SIG-M5 treated with dmso at 0.1 percent for 504 hours (cell line): Measurements from ENCODE around the gene CAMK2B.

ENCODE experiments used
- DNase-seq: peaks from one replicate; lab custom pipeline; 2025; ENCODE audit not compliant: unreplicated experiment; lab: John Stamatoyannopoulos, UW

CAMK2B gene

GRCh38 chr7:44275957-44276570 is 49.3 kb downstream of the CAMK2B start:
- DNase-seq, result no peak

DNA sequence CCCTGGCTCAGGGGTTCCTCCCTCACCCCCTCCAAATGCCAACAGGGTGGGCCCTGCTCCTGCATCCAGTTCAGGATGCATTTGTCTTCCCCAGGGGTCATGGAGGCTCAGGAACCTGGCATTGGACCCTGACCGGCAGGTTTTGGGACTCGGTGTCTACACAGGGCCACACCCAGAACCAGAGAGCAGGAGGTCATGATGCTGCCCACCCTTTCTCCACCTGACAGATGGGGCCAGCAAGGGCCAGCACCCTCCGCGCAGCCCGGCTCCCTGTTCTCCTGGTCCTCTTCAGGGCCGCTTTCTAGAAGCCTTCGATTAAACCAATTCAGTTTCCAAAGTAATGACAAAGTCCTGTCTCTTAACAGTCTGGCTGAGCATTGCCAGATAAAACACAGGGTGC is 50.2 kb downstream of the CAMK2B start:
- DNase-seq, result no peak

DNA sequence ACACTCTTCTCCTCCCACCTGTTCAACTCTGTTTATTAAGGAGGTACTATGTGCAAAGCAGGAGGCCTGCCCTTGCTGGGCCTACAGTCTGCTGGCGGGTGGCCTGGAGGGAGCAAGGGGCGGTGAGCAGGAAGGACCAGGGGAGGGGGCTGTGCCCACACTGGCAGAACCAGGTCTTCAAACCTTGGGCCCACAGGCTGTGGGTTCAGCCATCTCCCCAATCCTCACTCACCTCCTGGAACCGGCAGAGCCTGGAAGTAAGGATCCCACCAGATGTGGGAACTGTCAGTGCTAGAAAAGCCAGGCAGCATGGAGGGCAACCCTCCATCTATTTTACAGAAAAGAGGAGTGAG is 50.8 kb downstream of the CAMK2B start:
- no peak for DNase-seq

GRCh38 chr7:44273681-44274622 is 51.4 kb downstream of the CAMK2B start:
- no peak for DNase-seq

DNA sequence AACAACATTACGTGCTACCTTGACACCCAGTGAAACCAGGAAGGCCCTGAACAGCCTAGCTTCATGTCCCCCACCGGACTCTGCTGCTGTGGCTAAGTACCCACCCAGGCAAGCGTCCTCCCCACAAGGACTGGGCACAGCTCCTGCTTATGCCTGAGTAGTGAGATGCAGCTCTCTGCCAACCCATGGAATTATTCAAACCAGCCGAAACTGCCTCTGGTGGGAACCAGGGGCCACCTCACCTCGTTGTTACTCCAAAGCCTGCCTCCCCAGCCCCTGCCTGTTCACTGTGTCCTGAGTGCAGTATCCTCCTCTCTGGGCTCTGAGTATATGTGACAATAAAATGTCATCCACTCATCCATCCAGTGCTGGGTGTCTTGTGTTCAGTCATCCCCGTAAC is 52.4 kb downstream of the CAMK2B start:
- no peak for DNase-seq

- DNase-seq, result no peak
Measured at GRCh38 chr7:44272456-44272855, 52.9 kb downstream of the CAMK2B start.

DNA sequence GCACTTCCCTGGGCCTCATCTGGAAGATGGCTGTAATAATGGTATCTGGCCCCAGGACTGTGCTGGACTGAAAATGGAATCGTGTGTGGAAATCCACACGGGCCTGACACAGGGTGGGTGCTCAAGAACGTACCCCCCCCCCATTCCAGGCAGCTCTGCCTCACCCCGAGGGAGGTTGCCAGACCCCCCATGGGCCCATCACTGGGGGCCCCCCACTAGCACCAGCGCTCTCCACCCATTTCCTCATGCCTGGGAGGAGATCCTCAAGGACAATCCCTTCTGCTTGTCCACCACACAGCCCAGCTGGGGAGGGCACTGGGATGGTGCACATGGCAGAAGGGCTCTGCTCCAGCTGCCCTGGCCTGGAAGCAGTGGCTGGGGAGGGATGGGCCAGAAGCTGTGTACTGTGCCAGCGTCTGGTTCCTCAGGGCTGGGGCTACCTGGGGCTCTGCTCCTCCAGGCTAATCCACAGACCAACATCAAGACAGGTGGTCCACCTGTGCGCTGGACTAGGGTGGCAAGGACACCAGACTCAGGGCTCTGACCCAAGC is 55.4 kb downstream of the CAMK2B start:
- DNase-seq, result no peak

DNA sequence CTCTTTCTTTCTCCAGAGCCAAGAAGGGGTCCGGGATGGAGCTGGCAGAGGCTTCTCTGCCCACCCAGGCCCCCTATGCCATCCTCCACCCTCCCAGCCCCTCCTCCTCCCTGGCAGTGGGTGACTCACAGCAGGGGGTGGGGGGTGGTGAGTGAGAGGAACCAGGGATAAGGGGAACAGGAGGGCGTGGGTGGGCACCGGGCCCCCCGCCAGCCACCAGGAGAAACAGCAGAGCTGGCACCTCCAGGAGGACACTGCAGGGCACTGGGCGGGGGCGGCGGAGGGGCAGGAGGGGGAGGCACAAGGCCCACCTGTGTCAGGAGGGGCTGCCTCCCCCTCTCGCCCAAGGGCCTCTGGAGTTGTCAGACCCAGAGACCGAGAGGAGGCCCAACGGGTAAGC is 56.0 kb downstream of the CAMK2B start:
- DNase-seq, result no peak

- no peak for DNase-seq
Measured at GRCh38 chr7:44268671-44269070, 56.7 kb downstream of the CAMK2B start.

GRCh38 chr7:44267719-44268421 is 57.5 kb downstream of the CAMK2B start:
- DNase-seq, result no peak

- DNase-seq, result no peak
Measured at GRCh38 chr7:44267178-44267577, 58.2 kb downstream of the CAMK2B start.

DNA sequence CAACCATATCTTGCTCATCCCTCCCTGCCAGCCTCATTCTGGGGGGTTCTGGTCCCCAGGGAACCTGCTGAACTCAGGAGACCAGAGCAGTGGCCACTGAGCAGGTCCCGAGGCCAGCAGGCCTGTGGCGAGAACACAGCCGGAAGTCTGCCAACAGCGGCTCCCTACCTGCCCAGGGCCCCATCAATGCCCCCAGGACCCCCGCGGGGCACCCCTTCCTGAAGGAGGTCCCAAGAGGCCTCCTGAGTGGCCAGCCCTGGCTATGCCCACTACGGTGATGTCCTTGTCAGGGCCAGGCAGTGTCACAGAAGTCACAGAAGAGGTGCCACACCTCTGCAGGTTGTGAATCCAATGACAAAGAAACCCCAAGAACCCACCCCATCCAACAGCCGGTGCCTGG is 58.9 kb downstream of the CAMK2B start:
- no peak for DNase-seq

DNA sequence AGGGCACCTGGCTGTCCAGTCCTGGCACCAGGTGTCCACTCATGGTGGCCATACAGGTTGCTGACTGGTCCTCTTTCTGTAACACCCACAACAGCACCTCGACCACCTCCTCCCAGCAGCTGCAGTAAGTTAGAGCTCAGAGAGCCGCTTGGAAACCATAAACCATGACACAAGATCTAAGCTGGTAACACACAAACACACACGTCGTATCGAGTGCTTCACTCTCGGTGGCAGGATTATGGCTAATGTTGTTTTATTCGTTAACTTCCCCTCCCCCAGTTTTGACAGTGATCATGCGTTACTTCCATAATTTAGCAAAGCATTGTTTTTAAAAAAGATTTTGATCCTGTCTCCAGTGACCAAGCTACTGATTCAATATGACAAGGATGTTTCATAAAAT is 59.7 kb downstream of the CAMK2B start:
- DNase-seq, result no peak

DNA sequence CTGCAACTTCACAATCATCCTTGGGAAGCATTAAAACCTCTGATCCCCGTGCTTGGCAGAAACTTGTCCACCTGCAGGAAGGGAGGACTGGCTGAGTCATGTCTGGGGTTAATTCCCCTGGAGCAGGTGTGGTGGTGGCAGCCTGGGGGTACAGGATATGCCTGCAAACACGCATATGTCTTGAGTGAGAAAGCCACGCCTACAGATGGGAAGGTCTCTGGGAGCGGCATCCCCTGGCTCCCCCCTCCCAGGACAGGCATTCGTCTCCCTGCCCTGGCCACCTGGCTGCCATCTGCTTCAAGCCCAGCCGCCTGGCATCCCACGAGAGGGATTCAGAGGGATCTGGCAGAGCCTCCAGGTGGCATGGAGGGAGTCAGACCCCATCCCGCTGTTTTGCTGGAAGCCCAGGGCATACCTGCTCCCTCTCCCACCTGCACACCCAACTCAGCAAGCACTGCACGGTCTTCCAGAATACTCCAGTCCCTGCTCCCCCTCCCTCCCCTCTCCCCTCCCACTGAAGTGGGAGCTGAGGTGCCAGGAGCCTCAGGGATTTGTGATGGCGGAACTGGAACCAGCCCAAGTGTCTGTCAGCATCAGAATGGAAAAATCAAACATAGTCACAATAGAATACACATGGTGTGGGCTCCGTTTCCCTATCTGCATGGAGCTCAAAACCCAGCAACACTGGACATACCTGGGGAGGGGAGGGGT is 61.0 kb downstream of the CAMK2B start:
- DNase-seq, result no peak

DNA sequence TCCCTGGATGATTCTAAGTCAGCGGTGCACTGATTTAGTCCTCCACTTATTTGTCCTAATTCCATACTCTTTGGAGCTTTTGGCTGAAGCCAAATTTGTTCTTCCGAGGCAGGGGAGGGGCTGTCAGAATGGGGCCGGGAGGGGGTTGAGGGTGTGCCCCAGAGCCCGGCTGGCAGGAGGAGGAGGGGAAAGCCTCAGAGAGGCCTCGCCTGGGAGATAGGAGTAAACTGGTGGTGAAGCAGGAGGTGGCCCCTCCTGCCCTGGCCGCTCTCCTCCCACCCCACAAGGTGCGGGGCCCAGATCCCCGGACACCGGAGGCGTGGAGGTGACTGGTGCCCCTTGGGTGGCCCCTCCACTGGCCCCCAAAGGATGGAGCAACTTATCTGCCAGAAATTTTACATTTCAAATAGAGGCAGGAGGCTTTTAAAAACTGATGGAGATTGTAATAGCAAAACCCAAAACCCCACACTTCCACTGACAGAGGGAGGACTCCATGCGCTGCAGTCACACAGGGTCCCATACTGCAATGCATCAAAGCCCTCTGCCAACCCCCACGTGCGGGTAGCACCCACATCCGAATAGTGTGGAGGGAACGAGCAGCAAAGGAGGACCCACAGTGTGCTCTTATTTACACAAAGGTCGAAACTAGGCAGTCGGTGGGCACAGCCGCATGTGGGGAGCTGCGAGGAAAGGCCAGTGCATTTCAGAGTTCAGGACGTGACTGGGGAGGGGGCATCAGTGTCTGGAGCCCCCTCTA is 61.9 kb downstream of the CAMK2B start:
- no peak for DNase-seq

GRCh38 chr7:44262031-44262430 is 63.4 kb downstream of the CAMK2B start:
- no peak for DNase-seq

GRCh38 chr7:44261240-44261639 is 64.2 kb downstream of the CAMK2B start:
- DNase-seq, result no peak

- DNase-seq, result no peak
Measured at GRCh38 chr7:44259547-44260457, 65.6 kb downstream of the CAMK2B start.

DNA sequence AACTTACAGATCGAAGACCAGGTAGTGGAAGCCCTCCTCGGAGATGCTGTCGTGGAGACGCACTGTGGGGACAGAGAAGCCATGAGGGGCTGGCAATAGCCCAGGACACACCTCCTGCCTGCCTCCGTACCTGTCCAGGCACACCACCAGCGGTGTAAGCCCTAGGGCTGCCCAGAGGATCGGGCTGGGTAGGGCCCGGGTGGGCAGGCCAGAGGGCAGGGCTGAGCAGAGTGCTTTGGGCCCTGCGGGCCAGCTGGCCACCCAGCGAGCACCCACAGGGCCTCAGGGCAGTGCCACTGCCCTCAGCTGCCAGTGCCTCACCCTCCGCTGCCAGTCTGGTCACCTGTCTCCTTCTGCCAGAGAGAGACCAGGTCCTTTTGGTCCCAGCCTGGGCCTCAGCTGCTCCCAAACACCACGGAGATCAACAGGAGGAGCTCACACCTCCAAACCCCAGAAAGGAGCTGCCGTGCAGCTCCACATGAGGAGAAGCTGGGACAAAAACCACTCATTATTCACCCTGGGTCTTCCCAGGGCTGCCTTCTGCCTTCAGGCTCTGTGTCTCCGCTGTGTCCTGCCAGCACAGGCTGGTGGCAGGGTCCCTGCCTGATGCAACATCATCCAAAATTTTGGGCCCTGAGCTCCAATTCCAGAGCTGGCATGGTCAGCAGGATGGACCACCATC is 66.4 kb downstream of the CAMK2B start:
- no peak for DNase-seq
